HCT116 (cell line): Measurements from ENCODE around the gene TTC36. TPM values are rescaled to one million over a fixed set of nuclear protein-coding genes. Genes with fewer than 3 reads are reported as not detected.

ENCODE experiments used
- ATAC-seq: fragments of 200-7000 bp; cut with Tn5 transposase; 2 replicates; pipeline ENCODE4 v1.9.1; 2020; ENCODE audit warnings: mild to moderate bottlenecking, moderate library complexity
- BruUV-seq: library from RNA; stranded (reverse); fragments of 400-500 nt; replicated peaks from 2 replicates; lab custom pipeline; 2021; lab: Mats Ljungman, UMichigan
- CTCF ChIA-PET: fragments of 300-600 bp; sonication (Branson Sonifier 250); formaldehyde crosslinking; loops from one replicate; lab custom pipeline; 2021; ENCODE audit warnings: antibody characterized with exemption; lab: Charles Lee
- POLR2A ChIA-PET: fragments of 300-600, 350-600 bp; sonication (Branson Sonifier 250); formaldehyde crosslinking; loops from one replicate; lab custom pipeline; 2021; ENCODE audit warnings: antibody characterized with exemption; lab: Charles Lee
- RAD21 ChIA-PET, 2 experiments: fragments of 300-600 bp; sonication (Branson Sonifier 250); formaldehyde crosslinking; loops; one replicate each; lab custom pipeline; 2023; ENCODE audit warnings: low total read pairs in 2 of 2; ENCODE audit not compliant: uncharacterized antibody in 2 of 2, unreplicated experiment in 2 of 2, low non-redundant PET in 1 of 2; lab: Charles Lee
- DNase-seq: peaks from one replicate; pipeline ENCODE4 v3.0.0-alpha.2; 2010; ENCODE audit warnings: low read depth, low spot score
- H2AFZ ChIP-seq: fragments of 200-600 bp; shearing (Covaris generic), sonication (generic); 2 replicates; pipeline ENCODE4 v1.6.1; 2017; ENCODE audit warnings: low read depth, mixed run types, mixed read lengths, antibody characterized with exemption, low read length; ENCODE audit not compliant: poor library complexity, severe bottlenecking
- H3K27ac ChIP-seq: 2 replicates; pipeline ENCODE4 v1.5.1; 2012; ENCODE audit warnings: low read depth, low read length
- H3K27me3 ChIP-seq: fragments of 200-600 bp; sonication (generic); 2 replicates; pipeline ENCODE4 v1.6.1; 2016; ENCODE audit warnings: mixed run types, low read length, mixed read lengths; ENCODE audit not compliant: insufficient read depth
- H3K36me3 ChIP-seq, 2 experiments: fragments of 200-500 bp in 1 of 2; fragments of 200-600 bp in 1 of 2; sonication (Bioruptor generic) in 1 of 2; sonication (generic) in 1 of 2; 2 replicates each; pipeline versions ENCODE4 v1.5.1 to v1.6.1; 2014 to 2016; ENCODE audit warnings: low read length in 2 of 2, inconsistent platforms in 1 of 2, mixed read lengths in 1 of 2, mixed run types in 1 of 2; ENCODE audit not compliant: insufficient read depth in 2 of 2, control insufficient read depth in 1 of 2
- H3K4me1 ChIP-seq, 2 experiments: fragments of 200-600 bp in 1 of 2; sonication (generic) in 1 of 2; 2 replicates each; pipeline versions ENCODE4 v1.5.1 to v1.6.1; 2012 to 2017; ENCODE audit warnings: low read length in 2 of 2, inconsistent platforms in 1 of 2, mild to moderate bottlenecking in 1 of 2, mixed read lengths in 1 of 2, mixed run types in 1 of 2, moderate library complexity in 1 of 2; ENCODE audit not compliant: insufficient read depth in 2 of 2, control insufficient read depth in 1 of 2
- H3K4me2 ChIP-seq: fragments of 200-600 bp; sonication (generic); 2 replicates; pipeline ENCODE4 v1.6.1; 2017; ENCODE audit warnings: mixed run types, low read length, mixed read lengths
- H3K4me3 ChIP-seq, 2 experiments: fragments of 200-600 bp in 1 of 2; sonication (generic) in 1 of 2; replicated peaks in 1 of 2; 2 replicates each; pipeline ENCODE4 v1.5.1; 2011 to 2016; ENCODE audit warnings: low read length in 2 of 2, control low read depth in 1 of 2, low read depth in 1 of 2, mild to moderate bottlenecking in 1 of 2, mixed read lengths in 1 of 2, mixed run types in 1 of 2
- H3K79me2 ChIP-seq: fragments of 200-600 bp; sonication (generic); 2 replicates; pipeline ENCODE4 v1.6.1; 2017; ENCODE audit warnings: mild to moderate bottlenecking, mixed run types, low read length, moderate library complexity, mixed read lengths; ENCODE audit not compliant: insufficient read depth
- H3K9ac ChIP-seq: fragments of 200-600 bp; sonication (generic); 2 replicates; pipeline ENCODE4 v1.6.1; 2016; ENCODE audit warnings: low read length, mixed read lengths
- H3K9me2 ChIP-seq: fragments of 200-600 bp; sonication (generic), shearing (Covaris generic); 2 replicates; pipeline ENCODE4 v1.6.1; 2017; ENCODE audit warnings: mixed run types, mild to moderate bottlenecking, moderate library complexity; ENCODE audit not compliant: insufficient read depth
- H3K9me3 ChIP-seq, 2 experiments: fragments of 200-500 bp in 1 of 2; fragments of 200-600 bp in 1 of 2; sonication (Bioruptor generic) in 1 of 2; sonication (generic) in 1 of 2; 2 replicates each; pipeline ENCODE4 v1.6.1; 2014 to 2017; ENCODE audit warnings: low read length in 2 of 2, mixed read lengths in 2 of 2, inconsistent platforms in 1 of 2, low read depth in 1 of 2, mild to moderate bottlenecking in 1 of 2, mixed run types in 1 of 2, moderate library complexity in 1 of 2; ENCODE audit not compliant: control insufficient read depth in 1 of 2, insufficient read depth in 1 of 2
- H4K20me1 ChIP-seq: fragments of 200-600 bp; sonication (generic), shearing (Covaris generic); 2 replicates; pipeline ENCODE4 v1.6.1; 2017; ENCODE audit warnings: mixed run types, mild to moderate bottlenecking, moderate library complexity; ENCODE audit not compliant: insufficient read depth
- ATF3 ChIP-seq: IDR thresholded peaks from 2 replicates; pipeline ENCODE4 v1.6.1; 2012
- CEBPB ChIP-seq: IDR thresholded peaks from 2 replicates; pipeline ENCODE4 v1.6.1; 2012; ENCODE audit warnings: low read depth
- CTCF ChIP-seq, 3 experiments: fragments of 200-600 bp in 1 of 3; sonication (generic) in 1 of 3; IDR thresholded peaks in 2 of 3; conservative IDR thresholded peaks in 1 of 3; 2 replicates each; pipeline ENCODE4 v1.5.1; 2012 to 2017; ENCODE audit warnings: low read depth in 2 of 3, low read length in 2 of 3, antibody characterized with exemption in 1 of 3, borderline replicate concordance in 1 of 3, control low read depth in 1 of 3, mild to moderate bottlenecking in 1 of 3, mixed read lengths in 1 of 3, mixed run types in 1 of 3, moderate library complexity in 1 of 3; ENCODE audit not compliant: insufficient read depth in 1 of 3
- ELF1 ChIP-seq: IDR thresholded peaks from 2 replicates; pipeline ENCODE4 v1.6.1; 2012; ENCODE audit warnings: low read depth, borderline replicate concordance
- EZH2 ChIP-seq: fragments of 200-600 bp; sonication (generic); IDR thresholded peaks from 2 replicates; pipeline ENCODE4 v1.6.1; 2017; ENCODE audit warnings: antibody characterized with exemption, mixed run types
- EZH2phosphoT487 ChIP-seq: fragments of 200-600 bp; IDR thresholded peaks from 2 replicates; pipeline ENCODE4 v1.6.1; 2018; ENCODE audit warnings: antibody characterized with exemption, borderline replicate concordance
- FOSL1 ChIP-seq: IDR thresholded peaks from 2 replicates; pipeline ENCODE4 v1.6.1; 2012; ENCODE audit warnings: low read depth
- JUND ChIP-seq: IDR thresholded peaks from 2 replicates; pipeline ENCODE4 v1.6.1; 2012
- POLR2A ChIP-seq: IDR thresholded peaks from 2 replicates; pipeline ENCODE4 v1.7.0; 2011; ENCODE audit warnings: borderline replicate concordance; ENCODE audit not compliant: insufficient read depth, insufficient read length; ENCODE audit errors: extremely low read depth
- POLR2AphosphoS5 ChIP-seq: IDR thresholded peaks from 2 replicates; pipeline ENCODE4 v1.6.1; 2011; ENCODE audit warnings: mild to moderate bottlenecking, low read depth, low read length, moderate library complexity
- REST ChIP-seq: IDR thresholded peaks from 2 replicates; pipeline ENCODE4 v1.6.1; 2012; ENCODE audit warnings: low read depth
- SIN3A ChIP-seq: IDR thresholded peaks from 2 replicates; pipeline ENCODE4 v1.6.1; 2012; ENCODE audit warnings: low read depth
- SP1 ChIP-seq: IDR thresholded peaks from 2 replicates; pipeline ENCODE4 v1.6.1; 2012; ENCODE audit warnings: low read depth
- TCF7L2 ChIP-seq: IDR thresholded peaks from 2 replicates; pipeline ENCODE4 v1.7.0; 2011; ENCODE audit warnings: borderline replicate concordance, inconsistent platforms; ENCODE audit not compliant: insufficient read depth, insufficient read length; ENCODE audit errors: extremely low read depth
- YY1 ChIP-seq: IDR thresholded peaks from 2 replicates; pipeline ENCODE4 v1.6.1; 2011; ENCODE audit warnings: low read length, low read depth, moderate library complexity, mild to moderate bottlenecking; ENCODE audit not compliant: insufficient replicate concordance; ENCODE audit errors: extremely low read depth
- ZBTB33 ChIP-seq: IDR thresholded peaks from 2 replicates; pipeline ENCODE4 v1.6.1; 2011; ENCODE audit warnings: mild to moderate bottlenecking, low read length, moderate library complexity; ENCODE audit not compliant: insufficient replicate concordance; ENCODE audit errors: extremely low read depth
- ZFX ChIP-seq: fragments of 450-650 bp; IDR thresholded peaks from 2 replicates; pipeline ENCODE4 v1.6.1; 2017
- ZNF274 ChIP-seq: fragments of 200-500 bp; sonication (Bioruptor generic); IDR thresholded peaks from 2 replicates; pipeline ENCODE4 v1.6.1; 2014; ENCODE audit warnings: mild to moderate bottlenecking, low read depth, low read length, inconsistent platforms
- intact Hi-C: fragments of 100-400 bp; cut with micrococcal nuclease; formaldehyde crosslinking; loops from 2 replicates; pipeline ENCODE4 v1.10.0; 2022
- total RNA-seq: library from RNA; stranded (reverse); gene quantifications from one replicate; pipeline ENCODE4 v1.2.1, GENCODE V29; 2021; ENCODE audit not compliant: unreplicated experiment

TTC36 gene
- total RNA-seq, 1 experiment from 2014 or later = 0.47 TPM

- intact Hi-C loops = no loop called here
- peak overlapping the region; percentile 39 for H2AFZ ChIP-seq
- RAD21 ChIA-PET = no interaction called here
Measured at GRCh38 chr11:118570787-118571186, 43.5 kb downstream of the TTC36 start.

More at GRCh38 chr11:118570787-118571186, 43.5 kb downstream of the TTC36 start:
- ChIA-PET POLR2A (no interaction called here), CTCF (no interaction called here)
- no peaks in the 10 kb centered on the region for H3K9me2 ChIP-seq
- no peaks in the 10 kb centered on the region for H3K36me3 ChIP-seq
- no peak overlapping the region for H3K4me2 ChIP-seq
- TF ChIP-seq ELF1 (no peak), JUND (no peak), ATF3 (no peak), CEBPB (no peak), EZH2phosphoT487 (no peak), CTCF (IDR thresholded peaks at IDR 0.05 in 2 of 3, conservative IDR thresholded peaks at IDR 0.05 in 1 of 3; ENCODE audit: borderline replicate concordance in 1 of 3, insufficient read depth in 1 of 3, low read depth in 2 of 3, low read length in 2 of 3) (no peak), TCF7L2 (no peak), FOSL1 (no peak), SIN3A (no peak), ZNF274 (no peak), SP1 (no peak), ZFX (no peak), REST (no peak), EZH2 (no peak), YY1 (no peak), POLR2A (no peak), ZBTB33 (no peak), POLR2AphosphoS5 (no peak)
- H3K4me1 ChIP-seq = peaks cover 5 to 32% of the 10 kb centered on the region in 2 experiments
- DNase-seq = no peak
- H3K4me3 ChIP-seq = no peak overlapping the region
- no peak overlapping the region for H3K9ac ChIP-seq
- no peak overlapping the region for H3K27ac ChIP-seq
- H3K9me3 ChIP-seq = no peaks in the 10 kb centered on the region
- peaks cover 36% of the 10 kb centered on the region for H3K79me2 ChIP-seq
- no TSS peak for BruUV-seq
- H4K20me1 ChIP-seq = peaks cover 6% of the 10 kb centered on the region; the same call in 1 of the 2 replicates
- ATAC-seq = no peak
- H3K27me3 ChIP-seq = no peaks in the 10 kb centered on the region
